Measurements from ENCODE around the gene SCEL. TPM values are rescaled to one million over a fixed set of nuclear protein-coding genes. Genes with fewer than 3 reads are reported as not detected.

The SCEL gene
- total and polyA plus RNA-seq, 2 of the 4 experiments (the other 2 are of a cell fraction) = not detected

GRCh38 chr13:77528834-77529500, 6.5 kb upstream of the SCEL start:
- Histone ChIP-seq H3K4me3 (ENCODE audit: insufficient read depth, low read depth, low read length) (no peak overlapping the region), H3K4ac (ENCODE audit: low read depth, low read length) (no peak overlapping the region), H3K79me1 (ENCODE audit: low read depth in 1 of 2, low read length in 2 of 2) (no peaks in the 10 kb centered on the region), H3K27ac (ENCODE audit: insufficient read depth, low read length) (no peak overlapping the region), H2BK15ac (ENCODE audit: low read depth, low read length) (no peak overlapping the region), H2BK20ac (ENCODE audit: low read depth, low read length) (no peak overlapping the region), H3K9me1 (ENCODE audit: insufficient read depth, low read length) (no peaks in the 10 kb centered on the region), H3K14ac (replicated peaks; ENCODE audit: low read depth, low read length) (no peak overlapping the region), H3K4me1 (ENCODE audit: control insufficient read depth, insufficient read depth, low read length) (no peaks in the 10 kb centered on the region), H2BK120ac (ENCODE audit: low read depth, low read length) (no peak overlapping the region), H3K18ac (ENCODE audit: low read depth, low read length) (no peak overlapping the region), H2AFZ (replicated peaks; ENCODE audit: low read length, poor library complexity) (no peak overlapping the region), H4K91ac (ENCODE audit: insufficient read depth, low read depth, low read length) (no peak overlapping the region), H2AK9ac (replicated peaks; ENCODE audit: low read depth, low read length, poor library complexity) (no peak overlapping the region), H3K23ac (ENCODE audit: low read depth, low read length) (no peak overlapping the region), H3K4me2 (ENCODE audit: low read depth, low read length) (no peak overlapping the region), H3K56ac (ENCODE audit: extremely low read depth, insufficient read depth, low read length) (no peak overlapping the region), H4K8ac (ENCODE audit: low read depth in 2 of 2, low read length in 2 of 2) (no peak overlapping the region), H4K5ac (ENCODE audit: low read depth, low read length) (no peak overlapping the region), H3K27me3 (ENCODE audit: control insufficient read depth, insufficient read depth, low read length) (no peaks in the 10 kb centered on the region), H3K9me3 (ENCODE audit: control insufficient read depth, insufficient read depth, low read length) (no peaks in the 10 kb centered on the region), H3K36me3 (ENCODE audit: control insufficient read depth, insufficient read depth, low read length) (no peaks in the 10 kb centered on the region), H3K9ac (ENCODE audit: low read depth, low read length) (no peak overlapping the region), H4K20me1 (ENCODE audit: insufficient read depth, low read length) (no peaks in the 10 kb centered on the region), H2BK5ac (ENCODE audit: low read depth, low read length, poor library complexity, severe bottlenecking) (no peak overlapping the region), H2AK5ac (ENCODE audit: low read depth, low read length) (no peak overlapping the region)
- DNase-seq = no peak
- intact Hi-C loops (cut with micrococcal nuclease) = no loop called here
- no peak for ATAC-seq (ENCODE audit: low read depth)
- POLR2A ChIA-PET (ENCODE audit: unreplicated experiment) = no interaction called here
- in situ Hi-C loops (cut with MboI; ENCODE audit: low sequenced_read_pairs) = no loop called here
- TF ChIP-seq MAFK (IDR thresholded peaks at IDR 0.05; ENCODE audit: low read depth, low read length) (no peak), BHLHE40 (IDR thresholded peaks at IDR 0.05; ENCODE audit: low read depth, low read length) (no peak), MAZ (IDR thresholded peaks at IDR 0.05; ENCODE audit: borderline replicate concordance, low read depth, low read length) (no peak), USF2 (IDR thresholded peaks at IDR 0.05; ENCODE audit: low read depth, low read length) (no peak), MXI1 (IDR thresholded peaks at IDR 0.05; ENCODE audit: borderline replicate concordance, low read depth, low read length) (no peak)
- CTCF ChIA-PET = no interaction called here
- dilution Hi-C loops (cut with HindIII; ENCODE audit: low sequenced_read_pairs, unreplicated experiment) = no loop called here
- WGBS, 2 experiments (ENCODE audit: extremely low coverage in 2 of 2, insufficient read length in 1 of 2) = no CpG with 5 or more reads among the region's 4 CpGs
- BruUV-seq (replicated peaks) = no TSS peak

All from IMR-90 (cell line).